Skin epidermis (tissue), 12 donors: ENCODE measurements around the gene PLSCR2.
A peak's percentile ranks its signal among the peaks of the same experiment; 100 is the strongest.
"Not testable (repeated sequence)": the region's sequence is repeated elsewhere in the genome, so short reads cannot be mapped to it uniquely, and the experiment has no call there.

Experiments
- H3K27ac ChIP-seq, 21 experiments: fragments of 200-600 bp; sonication (generic) in 11 of 21; one replicate each; pipeline ENCODE4 v1.5.0; 2020; ENCODE audit warnings: mild to moderate bottlenecking in 3 of 21, inconsistent platforms in 2 of 21, moderate library complexity in 2 of 21
- H3K4me3 ChIP-seq, 7 experiments: fragments of 200-600 bp; sonication (generic) in 2 of 7; one replicate each; pipeline ENCODE4 v1.5.0; 2020; ENCODE audit warnings: inconsistent platforms in 2 of 7, mild to moderate bottlenecking in 2 of 7, moderate library complexity in 1 of 7

PLSCR2 gene

DNA sequence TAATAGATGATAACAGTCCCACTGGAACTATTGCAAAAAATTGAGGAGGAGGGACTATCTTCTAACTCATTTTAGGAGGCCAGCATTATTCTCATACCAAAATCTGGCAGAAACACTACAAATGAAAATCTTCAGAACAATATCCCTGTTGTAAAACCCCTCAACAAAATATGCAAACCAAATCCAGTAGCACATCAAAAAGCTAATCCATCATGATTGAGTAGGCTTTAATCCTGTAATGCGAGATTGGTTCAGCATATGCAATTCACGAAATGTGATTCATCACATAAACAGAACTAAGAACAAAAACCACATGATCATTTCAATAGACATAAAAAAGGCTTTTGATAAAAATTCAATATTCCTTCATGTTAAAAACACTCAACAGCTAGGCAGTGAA, 23.9 kb upstream of the PLSCR2 start:
- no peak overlapping the region for H3K27ac ChIP-seq
- no peak overlapping the region for H3K4me3 ChIP-seq

DNA sequence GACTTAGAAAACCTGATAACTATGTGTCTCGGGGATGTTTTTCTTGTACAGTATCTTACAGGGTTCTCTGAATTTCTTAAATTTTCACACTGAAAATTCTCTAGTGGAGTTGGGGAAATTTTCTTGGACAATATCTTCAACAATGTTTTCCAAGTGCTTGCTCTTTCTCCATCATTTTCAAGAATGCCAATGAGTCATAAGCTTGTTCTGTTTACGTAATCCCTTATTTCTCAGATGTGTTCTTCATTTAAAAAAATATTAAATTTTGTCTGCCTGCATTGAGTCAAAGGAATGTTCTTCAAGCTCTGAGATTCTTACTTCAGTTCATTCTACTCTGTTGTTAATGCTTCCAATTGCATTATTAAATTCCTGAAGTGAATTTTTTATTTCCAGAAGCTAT, 21.9 kb upstream of the PLSCR2 start:
- no peak overlapping the region for H3K4me3 ChIP-seq
- no peak overlapping the region for H3K27ac ChIP-seq

DNA sequence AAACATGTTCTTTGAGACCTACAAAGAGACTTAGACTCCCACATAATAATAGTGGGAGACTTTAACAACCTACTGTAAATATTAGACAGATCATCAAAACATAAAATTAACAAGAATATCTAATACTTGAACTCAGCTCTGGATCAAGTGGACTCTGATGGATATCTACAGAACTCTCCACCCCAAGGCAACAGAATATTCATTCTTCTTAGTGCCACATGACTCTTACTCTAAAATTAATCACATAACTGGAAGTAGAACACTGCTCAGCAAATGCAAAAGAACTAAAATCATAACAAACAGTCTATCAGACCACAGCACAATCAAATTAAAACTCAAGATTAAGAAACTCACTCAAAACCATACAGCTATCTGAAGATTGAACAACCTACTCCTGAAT, 15.9 kb upstream of the PLSCR2 start:
- no peak overlapping the region for H3K4me3 ChIP-seq
- H3K27ac ChIP-seq, result no peak overlapping the region

DNA sequence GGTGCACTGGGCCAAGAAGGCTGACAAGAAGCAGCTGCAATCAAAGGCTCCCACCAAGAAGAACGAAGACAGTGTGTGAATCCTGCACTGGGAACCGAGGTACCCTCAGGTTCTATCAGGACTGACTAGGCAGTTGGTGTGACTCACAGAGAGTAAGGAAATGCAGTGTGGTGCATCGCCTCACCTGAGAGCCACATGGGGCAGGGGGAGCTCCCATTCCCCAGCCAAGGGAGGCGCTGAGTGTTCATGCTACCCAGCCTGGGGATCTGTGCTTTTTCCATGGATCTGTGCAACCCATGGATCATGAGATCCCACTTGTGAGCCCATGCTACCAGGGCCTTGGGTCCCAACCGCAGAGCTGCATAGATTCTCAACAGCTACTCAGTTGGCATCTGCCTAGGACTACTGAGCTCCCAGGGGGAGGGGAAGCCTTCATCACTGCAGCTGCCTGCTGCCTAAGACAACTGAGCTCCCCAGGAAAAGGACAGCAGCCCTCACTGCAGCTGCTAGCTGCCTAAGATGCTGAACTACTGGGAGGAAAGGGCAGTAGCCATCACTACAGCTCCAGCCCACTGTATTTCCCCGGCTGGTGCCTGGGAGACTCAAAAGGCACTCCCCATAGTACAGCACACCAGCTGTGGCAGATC, 6.9 kb upstream of the PLSCR2 start:
- H3K4me3 ChIP-seq, result no peak overlapping the region

DNA sequence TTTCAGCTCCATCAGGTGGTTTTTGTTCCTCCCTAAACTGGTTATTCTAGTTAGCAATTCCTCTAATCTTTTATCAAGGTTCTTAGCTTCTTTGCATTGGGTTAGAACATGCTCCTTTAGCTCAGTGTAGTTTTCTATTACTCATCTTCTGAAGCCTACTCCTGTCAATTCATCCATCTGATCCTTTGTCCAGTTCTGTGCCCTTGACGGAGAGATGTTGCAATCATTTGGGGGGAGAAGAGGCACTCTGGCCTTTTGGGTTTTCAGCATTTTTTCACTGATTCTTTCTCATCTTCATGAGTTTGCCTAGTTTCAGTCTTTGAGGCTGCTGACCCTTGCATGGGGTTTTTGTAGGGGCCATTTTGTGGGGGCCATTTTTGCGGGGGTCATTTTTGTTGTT, 5.6 kb upstream of the PLSCR2 start:
- H3K27ac ChIP-seq, H3K4me3 ChIP-seq: not testable (repeated sequence)

More for the DNA sequence above, 6.9 kb upstream of the PLSCR2 start:
- no peak overlapping the region for H3K27ac ChIP-seq

DNA sequence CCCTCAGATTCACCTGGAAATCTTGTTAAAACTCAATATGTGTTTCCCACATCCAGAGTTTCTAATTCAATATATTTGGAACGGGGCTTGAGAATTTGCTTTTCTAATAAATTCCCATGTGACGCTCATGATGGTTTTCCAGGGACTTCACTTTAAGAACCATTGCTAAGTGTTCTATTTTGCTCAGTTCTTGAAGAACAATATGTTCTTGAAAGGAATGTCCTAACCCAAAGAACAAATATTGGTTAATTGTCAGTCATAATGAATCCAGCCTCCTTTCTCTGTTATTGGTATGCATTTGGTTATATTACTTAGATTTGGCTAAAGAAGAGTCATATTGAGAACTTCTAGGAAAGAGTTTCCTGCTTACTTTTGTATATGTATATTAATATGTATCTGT, 4.4 kb upstream of the PLSCR2 start:
- H3K27ac ChIP-seq, result no peak overlapping the region
- no peak overlapping the region for H3K4me3 ChIP-seq

DNA sequence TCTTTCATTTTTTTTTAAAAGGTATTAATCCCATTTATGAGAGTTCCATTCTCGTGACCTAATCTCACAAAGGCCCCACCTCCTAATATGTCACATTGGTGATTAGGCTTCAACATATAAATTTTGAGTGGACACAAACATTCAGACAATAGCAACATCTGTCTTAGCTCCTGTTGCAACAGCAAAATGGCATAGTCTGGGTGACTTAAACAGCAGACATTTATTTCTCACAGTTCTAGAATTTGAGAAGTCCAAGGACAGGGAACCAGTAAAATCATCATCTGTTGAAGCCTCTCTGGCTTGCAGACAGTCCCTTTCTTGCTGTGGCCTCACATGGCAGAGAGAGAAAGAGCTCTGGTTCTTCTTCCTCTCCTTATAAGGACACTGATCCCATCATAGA, 3.2 kb upstream of the PLSCR2 start:
- no peak overlapping the region for H3K4me3 ChIP-seq

DNA sequence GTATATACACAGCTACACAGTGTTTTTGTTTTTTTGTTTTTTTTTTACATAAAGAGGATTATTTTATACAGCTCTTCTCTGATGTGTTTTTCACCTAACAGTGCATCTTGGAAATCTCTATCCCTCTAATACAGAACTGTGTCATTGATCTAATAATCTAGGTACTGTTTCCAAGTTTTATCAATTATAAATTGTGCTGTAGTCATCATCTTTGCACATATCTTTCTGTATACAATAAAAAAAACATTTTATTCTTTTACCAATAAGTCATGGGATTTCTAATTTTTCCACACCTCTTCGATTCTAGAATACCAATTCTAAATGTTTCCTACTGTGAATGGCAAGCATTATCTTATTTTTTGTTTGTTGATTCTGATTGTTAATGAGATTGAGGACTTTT, 1.7 kb upstream of the PLSCR2 start:
- H3K4me3 ChIP-seq, result no peak overlapping the region
- H3K27ac ChIP-seq, result no peak overlapping the region

More for the DNA sequence above, 3.2 kb upstream of the PLSCR2 start:
- H3K27ac ChIP-seq, result no peak overlapping the region

DNA sequence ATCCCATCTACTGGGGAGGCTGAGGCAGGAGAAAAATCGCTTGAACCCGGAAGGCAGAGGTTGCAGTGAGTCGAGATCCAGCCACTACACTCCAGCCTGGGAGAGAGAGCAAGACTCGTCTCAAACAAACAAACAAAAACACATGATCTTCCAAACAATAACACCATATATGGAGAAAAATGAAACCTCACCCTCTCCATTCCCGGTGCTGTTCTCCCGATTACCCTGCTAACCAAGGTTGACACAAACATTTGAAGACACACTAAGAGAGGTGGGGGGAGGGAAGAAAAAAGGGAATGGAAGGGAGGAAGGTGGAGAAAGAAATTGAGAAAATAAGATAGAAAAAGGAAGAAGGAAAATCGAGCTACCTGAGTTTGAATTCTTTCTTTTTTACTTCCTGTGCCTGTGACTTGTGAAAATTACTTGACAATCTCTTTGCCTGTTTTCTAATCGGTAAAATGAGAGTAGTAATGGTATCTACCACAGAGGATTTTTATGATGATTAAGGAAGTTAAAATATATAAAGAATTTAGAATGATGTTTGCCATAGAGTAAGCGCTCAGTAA, 1.1 kb upstream of the PLSCR2 start:
- H3K4me3 ChIP-seq, result no peak overlapping the region
- H3K27ac ChIP-seq, result no peak overlapping the region

DNA sequence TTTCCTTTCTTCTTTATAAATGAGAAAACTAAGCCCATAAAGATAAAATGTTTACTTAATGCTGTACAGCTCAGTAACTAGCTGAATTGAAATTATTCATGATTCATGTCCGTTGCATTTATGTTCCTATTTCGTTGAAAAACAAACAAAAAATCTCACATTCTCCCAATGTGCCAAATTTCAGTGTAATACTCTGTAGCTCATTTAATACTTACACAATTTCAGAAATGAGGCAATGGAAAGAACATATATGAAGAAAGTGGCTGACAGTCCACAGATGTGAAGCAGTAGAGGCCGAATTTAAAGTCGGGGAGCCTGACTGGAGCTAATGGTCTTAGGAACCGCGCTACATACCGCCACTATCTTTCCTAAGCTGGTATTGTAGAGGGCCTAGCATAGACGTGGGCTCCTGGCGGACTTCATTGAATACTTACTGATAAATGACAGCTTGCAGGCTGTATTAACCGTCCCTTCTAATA, 651 bp downstream of the PLSCR2 start:
- H3K4me3 ChIP-seq, result peak overlapping the region in 3 of 7 experiments; percentile 45 to 59 (median 57)
- H3K27ac ChIP-seq, result peak overlapping the region in 12 of 21 experiments; percentile 62 to 90 (median 85)

DNA sequence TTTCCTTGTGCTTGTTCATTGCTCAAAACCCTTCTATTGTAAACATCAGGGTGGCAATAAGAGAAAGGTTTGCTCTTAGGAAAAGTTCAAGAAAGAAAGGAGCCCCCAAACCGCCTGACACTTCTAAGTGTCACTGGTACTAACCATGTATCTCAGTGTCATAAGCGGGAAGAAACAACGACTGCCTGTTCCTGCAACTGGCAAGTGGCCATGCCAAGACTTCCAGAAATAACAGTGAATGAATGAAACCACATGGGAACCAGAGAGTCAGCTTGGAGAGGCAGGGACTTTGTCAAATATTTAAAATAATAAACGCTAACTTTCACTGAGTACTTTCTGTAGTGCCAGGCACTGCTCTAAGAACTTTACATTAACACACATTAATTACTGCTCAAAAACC, 1.1 kb downstream of the PLSCR2 start:
- Histone ChIP-seq H3K4me3 (no peak overlapping the region), H3K27ac (peak overlapping the region in 4 of 21 experiments; percentile 8 to 86 (median 66))

DNA sequence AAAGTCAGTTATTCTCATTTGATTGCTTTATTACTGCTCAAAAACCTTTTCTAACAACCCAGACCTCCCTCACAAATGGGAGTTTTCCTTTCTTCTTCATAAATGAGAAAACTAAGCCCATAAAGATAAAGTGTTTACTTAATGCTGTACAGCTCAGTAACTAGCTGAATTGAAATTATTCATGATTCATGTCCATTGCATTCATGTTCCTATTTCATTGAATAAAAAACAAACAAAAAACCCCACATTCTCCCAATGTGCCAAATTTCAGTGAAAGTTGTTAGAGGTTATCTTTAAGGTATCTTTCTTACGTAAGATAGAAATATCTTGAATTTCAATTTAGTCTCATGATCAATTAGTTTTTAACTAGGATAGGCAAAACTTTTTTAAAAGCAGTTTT, 2.8 kb downstream of the PLSCR2 start:
- Histone ChIP-seq H3K27ac (no peak overlapping the region), H3K4me3 (no peak overlapping the region)

DNA sequence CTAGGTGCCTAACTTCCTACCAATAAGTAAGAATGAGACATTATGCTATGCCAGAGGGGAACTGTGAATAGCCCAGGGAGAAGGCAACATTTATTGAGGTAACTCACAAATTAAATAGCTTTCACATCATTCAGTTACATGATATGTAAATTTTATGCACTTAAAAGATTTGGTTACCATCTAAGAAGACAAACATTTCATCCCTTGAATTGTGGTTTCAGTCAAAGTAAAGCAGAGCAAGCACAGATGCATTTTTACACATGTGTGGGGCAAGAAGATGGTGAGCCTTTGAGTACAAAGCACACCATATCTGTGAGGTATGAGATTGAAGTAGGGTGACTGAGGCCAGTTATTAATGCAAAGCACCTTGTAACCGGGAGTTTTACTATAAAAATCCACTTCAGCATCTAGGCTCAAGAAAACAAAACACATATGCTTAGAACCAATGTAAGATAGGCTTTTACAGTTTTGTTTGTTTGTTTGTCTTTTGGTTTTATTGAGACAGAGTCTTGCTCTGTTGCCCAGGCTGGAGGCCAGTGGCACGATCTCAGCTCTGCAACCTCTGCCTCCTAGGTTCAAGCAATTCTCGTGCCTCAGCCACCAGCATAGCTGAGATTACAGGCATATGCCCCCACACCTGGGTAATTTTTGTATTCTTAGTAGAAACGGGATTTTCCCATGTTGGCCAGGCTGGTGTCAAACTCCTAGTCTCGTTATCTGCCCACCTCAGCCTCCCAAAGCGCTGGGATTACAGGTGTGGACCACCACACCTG, 3.5 kb downstream of the PLSCR2 start:
- no peak overlapping the region for H3K27ac ChIP-seq
- no peak overlapping the region for H3K4me3 ChIP-seq

DNA sequence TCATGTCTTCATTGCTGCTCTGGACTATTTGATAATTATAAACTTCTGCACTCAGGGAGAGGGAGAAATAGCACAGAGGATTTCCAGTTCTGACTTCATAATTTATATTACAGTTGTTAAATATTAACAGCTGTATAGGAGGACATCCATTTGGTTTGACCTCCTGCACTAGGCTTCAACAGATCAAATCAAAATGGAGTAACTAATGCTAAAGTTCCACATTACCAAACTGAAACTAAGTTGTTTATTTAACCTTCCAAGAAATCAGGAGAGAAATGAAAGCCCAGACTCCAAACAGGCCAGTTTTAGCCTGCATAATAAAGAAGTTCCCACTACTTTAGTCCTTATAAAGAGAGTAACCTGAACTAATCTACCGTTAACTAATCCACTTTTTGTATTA, 4.6 kb downstream of the PLSCR2 start:
- H3K27ac ChIP-seq, result no peak overlapping the region

DNA sequence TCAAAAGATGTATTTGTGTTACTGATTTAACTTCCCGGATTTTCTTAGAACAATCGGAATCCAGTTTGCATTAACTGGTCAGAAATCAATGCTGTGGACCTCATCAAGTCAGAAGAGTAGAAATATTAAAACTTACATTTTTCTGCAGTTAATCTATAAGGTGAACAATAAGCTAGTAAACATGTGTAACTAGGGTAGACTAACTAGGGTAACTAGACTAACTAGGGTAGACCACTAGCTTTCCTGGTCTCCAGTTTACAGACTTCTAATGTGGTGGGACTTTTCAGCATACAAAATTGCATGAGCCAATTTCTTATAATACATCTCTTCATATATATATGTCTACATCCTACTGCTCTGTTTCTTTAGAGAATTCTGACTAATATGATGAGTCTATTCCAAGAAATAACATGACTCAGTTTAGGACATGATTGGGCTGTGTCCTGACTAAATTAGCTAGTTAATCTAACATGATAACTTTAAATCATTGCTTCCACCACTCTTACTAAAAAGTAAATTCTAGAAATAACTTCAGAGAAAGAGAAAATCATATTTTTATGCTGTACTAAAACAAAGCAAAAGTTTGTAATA, 5.3 kb downstream of the PLSCR2 start:
- no peak overlapping the region for H3K4me3 ChIP-seq
- H3K27ac ChIP-seq, result no peak overlapping the region

More for the DNA sequence above, 4.6 kb downstream of the PLSCR2 start:
- no peak overlapping the region for H3K4me3 ChIP-seq

DNA sequence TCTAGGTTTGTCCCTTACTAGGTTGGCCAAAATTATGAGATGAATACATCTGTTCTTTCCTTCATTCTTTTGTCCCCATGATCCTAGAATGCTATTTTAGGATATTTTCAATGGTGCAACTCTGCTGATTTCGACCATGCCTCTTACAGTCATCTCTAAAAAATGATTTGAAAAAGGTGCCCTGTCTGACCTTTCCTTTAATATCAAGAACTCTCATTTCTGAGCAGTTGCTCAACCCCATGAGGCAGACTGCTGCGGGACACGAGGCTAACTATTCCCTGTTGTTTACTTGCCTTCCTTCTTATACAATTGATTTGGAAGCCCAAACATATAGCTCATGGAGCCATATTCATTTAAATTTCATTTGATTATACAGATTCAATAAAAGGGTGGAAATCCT, 14.6 kb downstream of the PLSCR2 start:
- H3K27ac ChIP-seq, result no peak overlapping the region

DNA sequence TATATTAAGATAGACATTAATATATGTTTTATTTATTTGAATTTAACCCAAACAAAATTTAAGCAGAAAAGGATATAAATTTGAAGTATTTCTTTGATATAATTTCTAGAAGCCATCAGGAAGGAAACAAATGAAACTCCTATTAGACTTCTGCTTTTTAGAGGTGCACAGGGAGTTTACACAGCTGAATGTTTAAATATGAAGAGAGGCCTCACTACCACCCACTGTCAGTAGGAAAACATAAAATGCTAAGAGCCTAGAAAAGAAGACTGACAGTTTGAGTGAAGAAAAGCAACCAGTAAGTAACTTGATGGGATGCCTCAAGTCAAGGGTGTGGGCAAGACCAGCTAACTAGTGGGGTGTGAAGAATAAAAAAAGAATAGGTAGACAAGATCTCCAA, 19.7 kb downstream of the PLSCR2 start:
- Histone ChIP-seq H3K4me3 (no peak overlapping the region), H3K27ac (no peak overlapping the region)

More for the DNA sequence above, 14.6 kb downstream of the PLSCR2 start:
- no peak overlapping the region for H3K4me3 ChIP-seq

DNA sequence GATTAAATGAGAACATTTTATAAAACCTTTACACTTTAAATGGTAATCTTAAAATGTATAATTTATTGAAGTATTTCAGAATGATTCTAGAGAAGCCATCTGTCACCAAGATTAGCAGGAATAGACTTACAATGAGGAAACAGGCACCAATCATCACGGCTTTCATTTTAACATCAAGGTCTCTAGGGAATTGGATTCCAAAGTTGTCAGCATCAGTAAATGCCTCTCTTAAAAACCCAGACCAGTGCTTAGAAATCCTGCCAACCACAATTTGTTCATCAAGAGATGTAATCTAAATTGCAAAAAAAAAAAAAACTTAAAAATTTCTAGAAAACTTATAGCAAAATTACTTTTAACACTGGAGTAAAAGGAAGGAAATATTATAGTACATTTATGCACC, 20.3 kb downstream of the PLSCR2 start:
- Histone ChIP-seq H3K4me3 (no peak overlapping the region), H3K27ac (no peak overlapping the region)

DNA sequence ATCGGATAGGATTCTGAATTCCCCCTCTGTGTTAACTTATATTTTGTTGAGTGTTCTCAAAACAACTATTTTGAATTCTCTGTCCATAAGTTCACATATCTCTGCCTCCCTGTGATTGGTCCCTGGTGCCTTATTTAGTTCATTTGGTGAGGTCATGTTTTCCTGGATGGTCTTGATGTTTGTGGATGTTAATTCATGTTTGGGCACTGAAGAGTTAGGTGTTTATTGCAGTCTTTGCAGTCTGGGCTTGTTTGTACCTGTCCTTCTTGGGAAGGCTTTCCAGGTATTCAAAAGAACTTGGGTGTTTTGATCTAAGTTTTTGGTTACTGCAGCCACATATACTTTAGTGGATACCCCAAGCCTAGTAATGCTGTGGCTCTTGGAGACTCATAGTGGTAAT, 23.3 kb downstream of the PLSCR2 start:
- Histone ChIP-seq H3K4me3 (no peak overlapping the region), H3K27ac (no peak overlapping the region)

DNA sequence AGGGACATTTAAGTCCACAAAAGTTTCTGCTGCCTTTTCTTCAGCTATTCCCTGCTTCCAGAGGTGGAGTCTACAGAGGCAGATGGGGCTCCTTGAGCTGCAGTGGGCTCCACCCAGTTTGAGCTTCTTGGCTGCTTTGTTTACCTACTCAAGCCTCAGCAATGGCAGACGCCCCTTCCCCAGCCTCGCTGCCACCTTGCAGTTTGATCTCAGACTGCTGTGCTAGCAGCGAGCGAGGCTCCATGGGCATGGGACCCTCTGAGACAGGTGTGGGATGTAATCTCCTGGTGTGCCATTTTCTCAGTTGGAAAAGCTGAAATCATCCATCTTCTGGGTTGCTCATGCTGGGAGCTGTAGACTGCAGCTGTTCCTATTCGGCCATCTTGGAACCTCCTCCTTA, 29.1 kb downstream of the PLSCR2 start:
- not testable (repeated sequence) for H3K27ac ChIP-seq, H3K4me3 ChIP-seq

DNA sequence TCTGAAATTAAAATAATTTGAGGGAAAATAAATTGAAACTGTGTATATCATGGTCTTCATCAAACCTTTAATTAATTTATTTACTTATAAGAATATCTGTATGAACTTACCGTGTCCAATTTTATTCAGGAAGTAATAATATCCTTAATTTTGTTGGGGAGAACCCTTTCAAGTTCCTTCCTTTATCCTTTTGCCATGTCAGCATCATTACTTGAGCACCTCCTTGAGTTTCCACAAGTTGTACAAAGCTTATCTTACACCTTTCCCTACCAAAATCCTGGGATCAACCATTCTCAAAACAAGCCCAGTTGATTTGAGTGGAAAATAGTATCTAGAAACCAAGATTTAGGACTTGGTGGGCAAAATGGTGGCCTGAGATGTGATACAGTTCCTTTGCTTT, 37.3 kb downstream of the PLSCR2 start:
- no peak overlapping the region for H3K4me3 ChIP-seq
- no peak overlapping the region for H3K27ac ChIP-seq
